ENCODE measurements around the gene PABPN1.
"Not testable (repeated sequence)": the region's sequence is repeated elsewhere in the genome, so short reads cannot be mapped to it uniquely, and the experiment has no call there.

PABPN1 gene

GRCh38 chr14:23320584-23321571 is at the start of gene PABPN1:
TSS of gene PABPN1 (plus strand) at chr14:23321457. CDS start at chr14:23321470, 13 bp downstream.
- peak; percentile 99 for DNase-seq (ENCODE audit: low spot score)

DNA sequence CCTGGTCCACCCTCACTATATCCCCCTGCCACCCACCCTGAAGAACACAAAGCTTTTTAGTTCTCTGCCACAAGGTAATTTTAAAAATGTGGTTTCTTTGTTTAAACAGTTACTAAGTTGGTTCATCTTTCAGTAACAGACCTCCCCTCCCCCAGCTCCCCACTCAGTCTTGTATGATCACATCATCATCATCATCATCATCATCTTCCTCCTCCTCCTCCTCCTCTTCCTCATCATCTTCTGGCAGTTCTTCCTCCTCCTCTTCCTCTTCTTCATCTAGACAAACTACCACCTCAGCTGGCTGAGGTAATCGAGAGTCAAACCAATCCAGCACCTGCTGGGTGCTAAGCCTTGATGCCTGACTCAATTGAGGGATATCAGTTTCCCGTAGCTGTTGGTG is 45.8 kb upstream of the PABPN1 start:
- no peak for DNase-seq (ENCODE audit: low spot score)

- DNase-seq (ENCODE audit: low spot score), result no peak
Measured at GRCh38 chr14:23277189-23277588, 44.1 kb upstream of the PABPN1 start.

DNA sequence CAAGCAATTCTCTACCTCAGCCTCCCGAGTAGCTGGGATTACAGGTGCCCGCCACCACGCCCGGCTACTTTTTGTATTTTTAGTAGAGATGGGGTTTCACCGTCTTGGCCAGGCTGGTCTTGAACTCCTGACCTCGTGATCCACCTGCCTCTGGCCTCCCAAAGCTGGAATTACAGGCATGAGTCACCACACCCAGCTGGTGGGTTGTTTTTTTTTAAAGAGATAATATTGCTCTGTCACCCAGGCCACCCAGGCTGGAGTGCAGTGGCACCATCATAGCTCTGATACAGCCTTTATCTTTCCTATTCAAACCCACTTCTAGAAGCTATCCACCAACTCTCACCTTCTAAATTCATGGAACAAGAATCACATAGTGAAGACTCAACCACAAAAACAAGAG is 43.3 kb upstream of the PABPN1 start:
- DNase-seq (ENCODE audit: low spot score), result not testable (repeated sequence)

- DNase-seq (ENCODE audit: low spot score), result no peak
Measured at GRCh38 chr14:23281247-23281646, 40.0 kb upstream of the PABPN1 start.

- DNase-seq (ENCODE audit: low spot score), result peak; percentile 24
Measured at GRCh38 chr14:23284654-23285529, 36.4 kb upstream of the PABPN1 start.

DNA sequence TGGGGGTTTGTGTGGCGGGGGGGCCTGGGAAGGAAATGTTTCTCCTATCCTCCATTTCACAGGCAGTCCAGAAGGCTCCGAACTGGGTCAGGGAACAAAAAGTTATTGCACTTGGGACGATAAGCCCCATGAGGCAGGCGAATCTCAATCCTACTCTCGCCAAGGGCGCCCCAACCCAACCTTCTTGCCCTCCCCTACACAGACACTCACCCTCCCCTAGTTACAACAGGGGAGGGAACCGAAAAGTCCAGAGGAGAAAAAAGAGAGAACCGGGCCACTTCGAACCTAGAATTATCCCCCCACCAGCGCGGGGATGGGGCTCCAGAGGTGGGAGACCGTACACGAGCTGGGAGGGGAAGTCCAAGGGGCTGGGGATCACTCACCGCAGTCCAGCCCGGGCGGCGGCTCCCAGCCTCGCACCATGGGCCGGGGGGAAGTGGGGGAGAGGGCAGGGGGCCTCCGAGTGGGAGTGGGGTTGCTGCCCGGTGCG is 35.7 kb upstream of the PABPN1 start:
- no peak for DNase-seq (ENCODE audit: low spot score)

DNA sequence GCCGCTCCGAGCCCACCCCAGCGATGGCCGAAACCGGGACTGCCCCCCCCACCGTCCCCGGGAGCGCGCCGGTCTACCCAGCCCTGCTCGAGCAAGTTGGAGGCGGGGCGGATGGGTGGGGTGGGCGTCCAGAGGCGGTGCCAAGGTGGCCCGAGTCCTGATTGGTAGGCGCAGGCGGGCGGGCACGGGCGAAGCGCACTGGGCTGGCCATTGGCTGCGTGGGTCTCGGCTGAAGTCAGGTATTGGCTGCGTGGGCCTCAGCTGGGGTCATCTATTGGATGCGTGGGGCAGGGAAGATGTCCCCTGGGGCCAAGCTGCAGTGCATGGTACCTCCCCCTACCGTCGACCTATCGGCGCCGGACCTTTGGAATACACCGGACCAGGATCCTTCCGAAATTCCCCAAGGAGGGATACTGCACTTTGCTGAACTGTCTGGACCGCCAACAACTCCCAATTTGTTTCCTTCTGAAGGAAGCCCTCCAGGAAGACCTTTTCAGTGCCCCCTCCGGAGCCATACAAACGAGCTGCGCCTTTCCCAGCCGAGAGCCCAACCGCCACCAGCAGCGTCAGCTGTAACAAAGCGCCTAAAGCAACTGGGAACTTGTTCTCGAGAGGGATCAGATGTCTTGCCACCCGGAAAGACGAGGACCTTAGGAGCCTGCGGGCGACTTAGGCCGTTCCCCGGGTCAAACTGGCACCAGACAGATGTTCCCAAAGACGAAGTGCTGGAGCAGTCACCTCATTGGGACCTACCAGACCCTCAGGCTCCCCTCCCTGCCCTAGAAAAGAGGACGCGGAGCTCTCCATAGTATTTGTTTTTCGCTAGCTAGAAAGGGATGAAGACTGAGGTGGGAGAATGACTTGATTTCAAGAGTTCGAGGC is 35.0 kb upstream of the PABPN1 start, which contains the start of gene HOMEZ:
TSS of gene HOMEZ (minus strand) at position 113 of the 882 bp plus-strand sequence. CDS start 180 bp downstream, outside the sequence.
- DNase-seq (ENCODE audit: low spot score), result peak; percentile 98

- DNase-seq (ENCODE audit: low spot score), result no peak
Measured at GRCh38 chr14:23286902-23287479, 34.3 kb upstream of the PABPN1 start.

DNA sequence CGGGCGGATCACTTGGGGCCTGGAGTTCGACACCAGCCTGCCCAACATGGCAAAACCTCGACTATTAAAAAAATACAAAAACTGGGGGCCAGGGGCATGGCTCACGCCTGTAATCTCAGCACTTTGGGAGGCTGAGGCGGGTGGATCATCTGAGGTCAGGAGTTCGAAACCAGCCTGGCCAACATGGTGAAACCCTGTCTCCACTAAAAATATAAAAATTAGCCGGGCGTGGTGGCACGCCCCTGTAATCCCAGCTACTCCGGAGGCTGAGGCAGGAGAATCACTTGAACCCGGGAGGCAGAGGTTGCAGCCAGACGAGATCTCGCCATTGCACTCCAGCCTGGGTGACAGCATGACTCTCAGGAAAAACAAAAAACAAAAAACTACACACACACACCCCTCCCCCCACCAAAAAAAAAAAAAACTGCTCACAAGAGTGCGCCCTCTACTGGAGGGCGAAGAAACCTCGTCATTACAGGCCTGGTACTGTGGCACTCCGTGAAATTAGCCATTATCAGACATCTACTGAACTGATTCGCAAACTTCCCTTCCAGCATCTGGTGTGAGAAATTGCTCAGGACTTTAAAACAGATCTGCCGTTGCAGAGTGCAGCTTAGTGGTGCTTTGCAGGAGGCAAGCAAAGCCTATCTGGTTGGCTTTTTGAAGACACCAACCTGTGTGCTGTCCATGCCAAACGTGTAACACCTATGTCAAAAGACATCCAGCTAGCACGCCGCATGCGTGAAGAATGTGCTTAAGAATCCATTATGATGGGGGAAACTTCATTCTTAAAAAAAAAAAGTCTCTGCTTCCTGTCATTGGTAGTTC is 26.3 kb upstream of the PABPN1 start:
- peak; percentile 57 for DNase-seq (ENCODE audit: low spot score)

- DNase-seq (ENCODE audit: low spot score), result no peak
Measured at GRCh38 chr14:23296012-23296777, 25.1 kb upstream of the PABPN1 start.

DNA sequence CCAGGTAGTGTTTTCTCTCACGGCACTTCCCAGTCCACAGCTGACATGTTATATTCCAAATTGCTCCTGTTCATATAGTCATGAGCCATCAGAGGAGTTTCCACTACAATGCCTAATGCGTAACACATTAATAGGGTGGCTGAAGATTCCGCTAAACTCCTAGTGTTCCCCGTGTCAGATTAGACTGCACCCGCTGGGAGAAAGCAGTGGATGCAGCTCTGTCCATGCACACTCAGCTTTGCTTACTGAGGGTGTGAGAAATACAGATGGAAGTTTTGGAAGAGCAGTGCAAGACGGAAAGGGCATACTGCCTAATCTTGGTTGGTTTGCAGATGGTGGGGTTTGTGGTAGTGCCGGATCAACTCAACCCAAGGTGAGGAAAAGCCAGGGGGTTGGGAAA is 24.2 kb upstream of the PABPN1 start:
- no peak for DNase-seq (ENCODE audit: low spot score)

- no peak for DNase-seq (ENCODE audit: low spot score)
Measured at GRCh38 chr14:23297611-23298277, 23.5 kb upstream of the PABPN1 start.

- DNase-seq (ENCODE audit: low spot score), result peak; percentile 27
Measured at GRCh38 chr14:23299211-23299957, 21.9 kb upstream of the PABPN1 start.

GRCh38 chr14:23299986-23300686 is 21.1 kb upstream of the PABPN1 start:
- no peak for DNase-seq (ENCODE audit: low spot score)

DNA sequence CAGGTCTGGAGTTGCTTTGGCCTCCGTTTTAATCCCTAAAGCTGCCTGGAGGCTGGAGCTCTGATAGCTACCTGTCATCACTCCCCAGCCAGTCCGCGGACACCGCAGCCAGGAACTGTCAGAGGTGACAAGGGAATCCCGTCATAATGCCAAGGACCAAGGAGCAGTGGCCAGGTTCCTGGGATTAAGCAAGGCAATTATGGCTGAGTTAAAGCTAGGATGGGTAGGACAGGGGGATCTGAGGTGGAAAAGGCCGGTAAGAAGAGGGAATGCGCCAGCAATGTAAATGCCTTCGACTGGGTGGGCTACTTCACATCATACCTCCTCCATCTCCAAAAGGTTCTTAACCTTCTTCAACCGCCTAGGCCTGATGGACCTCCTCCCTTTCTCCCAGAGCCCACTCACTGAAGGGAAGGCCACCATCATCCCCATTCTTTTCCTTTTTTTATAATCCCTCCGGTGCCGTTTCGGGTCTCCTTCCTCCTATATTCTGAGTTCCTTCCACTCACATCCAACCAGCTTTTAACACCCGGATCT is 20.5 kb upstream of the PABPN1 start:
- peak; percentile 8 for DNase-seq (ENCODE audit: low spot score)

Measured in activated CD4-positive, alpha-beta T cell treated with anti-CD3 and anti-CD28 coated beads, Interleukin-2, Interleukin-4, amounts not matched to agents 100 ng/mL and 50 ng/mL, durations not matched to agents 16 hours and 8 hours (primary cell).